Activated T-cell treated with anti-CD3 and anti-CD28 coated beads, Interleukin-2, amount 50 U/mL, for 48 hours (primary cell): ENCODE results near the gene STOM.

Experiments used
- DNase-seq, 2 experiments: peaks; one replicate each; pipeline ENCODE4 v3.0.0-alpha.2; 2020

STOM gene

DNA sequence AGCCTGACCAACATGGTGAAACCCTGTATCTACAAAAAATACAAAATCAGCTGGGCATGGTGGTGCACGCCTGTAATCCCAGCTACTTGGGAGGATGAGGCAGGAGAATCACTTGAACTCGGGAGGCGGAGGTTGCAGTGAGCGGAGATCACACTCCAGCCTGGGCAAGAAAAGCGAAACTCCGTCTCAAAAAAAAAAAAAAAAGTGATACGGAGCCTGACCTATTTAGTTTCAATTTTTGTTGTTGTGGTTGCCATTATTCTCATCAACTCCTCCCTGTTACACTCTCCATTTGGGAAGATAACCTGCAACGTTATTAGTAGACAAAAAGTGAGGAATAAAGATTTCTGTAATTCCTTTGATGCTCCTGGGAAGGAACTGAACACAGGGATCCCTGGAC, 1.3 kb downstream of the STOM start:
- peak in 1 of 2 experiments; percentile 24 for DNase-seq

DNA sequence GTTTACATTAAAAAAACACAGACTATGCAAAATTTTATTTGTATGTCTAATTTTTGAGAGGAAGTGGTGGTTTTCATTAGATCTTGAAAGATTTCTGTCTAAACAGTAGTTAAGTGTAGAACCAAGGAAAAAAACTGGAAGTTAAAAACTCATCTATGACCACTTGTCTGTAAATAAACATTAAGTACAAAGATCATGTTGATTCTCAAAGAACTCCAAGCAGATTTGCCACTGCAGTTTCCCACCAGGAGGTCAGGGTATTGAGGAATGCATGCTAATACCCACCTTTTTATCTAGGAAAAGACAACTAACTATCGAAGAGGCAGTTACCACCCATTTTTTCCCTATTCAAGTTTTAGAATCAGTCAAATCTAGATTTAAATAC, 1.9 kb downstream of the STOM start:
- no peak for DNase-seq

DNA sequence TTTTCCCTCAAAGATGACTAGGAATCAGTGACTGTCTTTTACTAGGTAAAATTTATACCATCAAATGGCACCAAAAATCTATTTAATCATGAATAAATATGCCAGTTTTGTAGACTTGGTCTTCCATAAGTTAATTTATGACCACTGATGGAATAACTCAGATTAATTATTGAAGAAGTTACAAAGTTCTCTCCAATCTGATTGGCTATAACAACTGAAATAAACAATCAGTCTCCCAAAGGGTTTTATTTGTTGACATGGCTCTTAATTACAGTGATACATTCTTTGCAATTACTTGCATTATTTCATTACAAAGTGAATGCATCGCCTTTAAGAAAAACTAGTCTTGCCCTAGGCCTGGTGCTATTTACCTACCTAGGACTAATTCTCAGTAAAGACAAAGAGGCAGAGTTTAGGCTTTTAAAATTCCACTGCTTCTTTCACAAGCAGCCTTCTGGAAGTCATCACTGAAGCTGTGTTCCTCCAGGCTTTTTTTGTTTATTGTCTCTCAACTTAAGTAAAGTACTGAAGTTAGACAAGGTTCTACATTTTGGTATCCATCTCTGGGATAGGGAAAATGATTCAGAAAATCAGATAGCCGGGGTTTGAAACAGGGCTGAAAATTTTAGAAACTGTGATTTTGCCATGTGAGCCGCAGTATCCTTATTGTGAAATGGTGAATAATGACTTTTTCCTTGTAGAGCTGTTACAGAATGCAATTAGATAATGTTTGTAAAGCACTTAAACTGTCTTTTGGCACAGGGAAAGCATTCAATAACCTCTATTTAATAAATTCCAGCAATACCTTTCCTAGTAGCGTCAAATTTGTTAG, 2.5 kb downstream of the STOM start:
- DNase-seq = no peak

DNA sequence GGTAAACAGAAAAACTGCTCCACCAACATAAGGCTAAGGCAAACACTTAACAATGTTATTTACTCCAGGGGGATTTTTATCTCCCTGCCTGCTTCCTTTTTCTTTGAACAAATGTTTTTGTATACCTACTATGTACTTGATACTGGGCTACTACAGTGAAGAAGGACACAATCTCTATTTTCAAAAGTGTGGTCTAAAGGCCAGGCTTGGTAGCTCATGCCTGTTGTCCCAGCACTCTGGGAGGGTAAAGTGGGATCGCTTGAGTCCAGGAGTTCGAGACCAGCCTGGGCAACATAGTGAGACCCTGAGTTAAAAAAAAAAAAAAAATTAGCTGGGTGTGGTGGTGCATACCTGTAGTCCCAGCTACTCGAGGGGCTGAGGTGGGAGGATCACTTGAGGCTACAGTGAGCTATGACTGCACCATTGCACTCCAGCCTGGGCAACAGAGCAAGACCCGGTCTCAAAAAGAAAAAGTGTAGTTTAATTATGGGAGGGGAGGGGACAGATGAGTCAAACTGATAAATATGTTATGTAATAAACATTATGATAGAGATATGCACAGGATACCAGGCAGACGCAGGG, 3.3 kb downstream of the STOM start:
- no peak for DNase-seq

DNA sequence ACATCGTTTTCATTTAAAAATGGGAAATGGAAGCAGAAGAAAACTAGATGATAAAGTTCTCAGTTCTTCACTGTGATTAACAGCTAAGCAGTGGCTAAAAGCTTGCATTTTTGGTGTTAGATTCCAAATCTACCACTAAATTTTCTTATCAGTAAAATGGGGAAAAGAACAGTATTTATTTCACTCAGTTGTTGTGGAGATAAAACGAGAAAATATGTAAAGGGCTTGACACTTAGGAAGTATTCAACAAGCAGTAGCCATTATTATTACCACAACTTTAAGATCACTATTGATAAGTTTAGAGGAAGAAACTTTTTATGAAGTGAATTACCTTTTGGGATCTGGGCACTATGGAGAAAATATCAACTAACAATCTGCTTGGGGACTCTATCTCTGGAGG, 4.5 kb downstream of the STOM start:
- no peak for DNase-seq

DNA sequence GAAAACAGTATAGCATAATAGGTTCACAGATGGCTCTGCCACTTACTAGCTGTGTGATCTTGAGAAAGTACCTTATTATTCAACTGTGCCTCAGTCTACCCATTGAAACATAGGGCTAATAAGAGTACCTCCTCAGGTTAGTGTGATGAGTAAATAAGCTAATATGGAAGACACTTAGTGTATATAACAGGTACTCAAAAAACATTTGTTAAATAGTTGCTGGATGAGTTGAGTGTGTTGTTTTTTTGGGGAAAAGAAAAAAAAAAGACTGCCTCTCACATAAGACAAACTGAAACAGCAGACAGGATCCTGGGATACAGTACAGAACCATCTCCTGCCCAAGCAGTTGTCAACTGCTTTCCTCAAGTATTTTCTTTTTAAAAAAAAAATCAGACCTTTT, 5.2 kb downstream of the STOM start:
- no peak for DNase-seq

DNA sequence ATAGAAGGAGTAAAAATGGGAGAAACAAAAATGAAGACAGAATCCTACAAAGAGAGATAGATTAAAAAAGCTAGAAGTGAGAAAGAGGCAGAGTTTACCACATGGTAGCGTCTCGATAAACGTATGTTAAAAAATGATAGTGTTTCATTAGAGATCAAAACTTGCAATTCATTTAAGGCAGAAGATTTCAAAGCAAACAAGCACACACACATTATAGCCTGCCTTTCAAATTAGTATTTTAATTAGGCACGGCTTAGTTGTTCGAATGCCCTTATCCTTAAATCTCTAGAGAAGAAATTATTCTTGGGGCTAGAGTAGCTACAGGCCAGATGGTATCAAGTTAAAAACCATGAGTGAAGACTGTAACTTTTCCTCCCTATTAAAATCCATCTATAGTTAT, 6.0 kb downstream of the STOM start:
- no peak for DNase-seq

DNA sequence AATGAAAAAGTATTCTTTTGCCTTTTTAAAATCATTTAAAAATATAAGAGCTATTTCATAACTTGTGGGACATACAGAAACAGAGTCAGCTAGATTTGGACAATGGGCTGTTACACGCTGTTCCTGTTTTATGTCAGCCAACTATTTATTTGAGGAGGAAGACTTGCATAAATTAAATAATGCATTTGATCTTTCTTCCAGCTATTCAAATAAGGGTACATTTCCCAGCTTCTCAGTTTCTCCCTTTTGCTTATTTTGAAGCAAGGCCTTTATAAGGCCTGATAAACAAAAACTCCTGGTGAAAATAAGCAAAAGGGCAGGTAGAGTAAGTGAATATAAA, 6.5 kb downstream of the STOM start:
- DNase-seq = no peak

DNA sequence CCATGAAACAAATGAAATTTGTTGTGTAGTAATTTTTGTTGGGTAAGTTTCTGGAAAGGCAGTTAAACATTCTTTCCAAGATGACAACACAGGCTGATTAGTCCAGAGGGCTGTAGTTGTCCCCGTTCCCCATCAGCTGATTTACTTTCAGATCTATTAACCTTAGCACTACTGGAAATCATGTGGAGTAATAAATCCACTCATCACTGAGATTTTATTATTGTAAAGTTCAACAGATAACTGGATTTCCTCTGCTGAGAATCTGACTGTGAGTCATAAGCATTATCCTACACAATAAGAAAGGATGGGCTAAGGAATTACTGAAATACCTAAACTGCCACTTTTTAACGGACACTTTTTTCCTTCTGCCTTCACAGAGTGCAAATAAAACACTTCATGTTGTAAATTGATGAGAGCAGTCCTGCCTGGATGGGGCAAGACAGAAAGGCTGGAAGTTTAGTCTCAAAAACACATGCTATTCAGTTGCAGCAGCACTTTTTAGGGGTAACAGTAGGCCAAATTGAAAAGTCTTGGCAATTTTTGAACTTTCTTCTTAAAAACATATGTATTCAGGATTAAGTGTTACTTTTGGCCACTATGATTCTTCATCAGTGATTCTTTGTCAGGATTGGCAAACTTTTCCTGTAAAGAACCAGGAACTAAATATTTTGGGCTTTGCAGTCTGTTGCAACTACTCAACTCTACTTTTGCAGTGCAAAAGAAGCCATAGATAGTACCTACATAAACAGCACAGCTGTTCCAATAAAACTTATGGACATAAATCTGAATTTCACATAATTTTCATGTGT, 7.0 kb downstream of the STOM start:
- DNase-seq = no peak

DNA sequence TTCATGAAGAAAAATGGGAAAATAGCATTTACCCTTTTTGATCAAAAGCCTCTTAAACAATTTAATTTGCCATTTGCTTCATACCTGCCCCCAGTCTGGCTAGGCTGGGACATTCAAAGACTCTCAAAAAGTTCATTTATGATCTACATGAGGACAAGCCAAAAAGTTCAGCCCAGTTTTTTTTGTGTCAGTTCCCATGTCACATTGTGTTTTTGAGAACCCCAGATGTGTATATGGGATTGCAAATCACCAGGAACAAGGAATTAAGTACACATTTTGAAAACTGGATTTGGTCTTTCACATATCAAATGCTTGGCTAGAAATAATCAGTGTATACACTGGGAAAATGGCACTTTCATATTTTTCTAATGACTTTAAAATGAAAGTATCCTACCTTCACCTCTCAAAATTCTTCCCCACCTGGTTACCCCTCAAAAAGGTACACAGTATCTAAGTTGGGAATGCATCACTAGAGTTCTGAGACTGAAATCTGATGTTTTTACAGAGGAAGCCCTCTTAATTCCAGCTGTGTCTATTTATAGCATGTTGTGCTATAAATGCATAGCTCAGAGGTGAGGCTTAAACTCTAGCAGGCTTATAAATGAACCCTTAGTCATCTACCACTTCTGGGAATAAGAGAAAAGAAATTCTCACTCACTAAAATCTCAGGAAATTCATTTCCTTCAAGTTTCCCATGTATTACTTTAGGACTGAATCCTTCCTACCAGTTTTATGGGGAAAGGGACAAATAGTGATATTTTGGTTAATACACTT, 9.3 kb downstream of the STOM start:
- DNase-seq = no peak

DNA sequence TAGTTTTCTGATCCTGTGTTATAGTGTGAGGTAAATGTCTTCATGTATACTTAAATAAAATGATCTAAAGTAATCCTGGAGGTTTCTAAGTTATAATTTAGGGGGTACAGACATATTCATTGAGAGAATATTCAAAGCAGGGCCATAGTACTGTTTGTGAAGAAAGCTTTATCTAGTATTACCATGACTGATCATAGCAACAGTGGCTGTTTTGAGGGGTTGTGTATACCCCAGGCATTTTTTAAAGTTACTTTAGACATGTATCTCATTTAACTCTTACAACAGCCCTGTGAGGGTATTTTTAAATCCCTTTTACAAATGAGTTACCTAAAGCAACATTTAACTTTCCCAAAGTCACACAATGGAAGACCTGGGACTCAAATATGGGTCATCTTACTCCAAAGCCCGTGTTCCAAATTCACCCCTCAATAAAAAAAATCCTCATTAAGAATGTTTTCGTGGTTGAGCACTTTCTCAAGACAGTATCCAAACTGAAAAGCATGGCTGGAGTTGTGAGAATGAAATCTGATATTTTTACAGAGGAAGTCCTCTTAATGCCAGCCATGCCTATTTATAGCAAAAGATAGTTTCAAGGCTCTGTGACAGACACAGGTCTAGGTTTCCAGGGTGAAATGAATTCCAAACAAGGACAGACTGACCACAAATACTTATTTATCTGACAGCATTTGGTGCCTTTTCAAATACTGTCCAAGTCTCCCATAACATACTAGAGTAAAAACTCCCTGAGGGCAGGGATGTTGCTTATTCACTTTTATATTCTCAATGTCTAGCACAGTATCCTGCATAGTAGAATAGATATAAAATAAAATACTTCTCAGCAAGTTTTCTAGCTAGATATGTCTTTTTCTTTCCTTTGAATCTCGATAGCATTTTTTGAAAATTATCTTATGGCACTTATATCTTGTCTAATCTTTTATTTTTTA, 10.4 kb downstream of the STOM start:
- no peak for DNase-seq

DNA sequence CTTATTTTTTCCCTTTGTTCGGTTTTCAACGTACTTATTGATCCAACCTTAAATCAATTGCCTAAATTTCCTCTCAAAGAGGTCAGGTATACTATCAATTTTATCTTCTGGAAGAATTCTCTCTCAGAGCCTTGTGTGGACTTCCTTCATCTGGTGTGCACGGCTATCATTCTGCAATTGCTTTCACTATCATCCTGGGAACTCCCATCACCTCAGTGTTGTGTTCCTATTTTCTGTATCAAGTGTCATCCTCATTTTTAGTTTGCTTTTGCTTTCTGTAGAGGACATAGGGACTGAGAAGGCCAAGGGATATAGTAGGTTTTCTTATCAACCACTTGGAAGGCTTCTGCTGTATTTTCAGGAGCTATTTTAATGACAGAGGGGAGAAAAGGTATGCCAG, 11.3 kb downstream of the STOM start:
- DNase-seq = no peak

DNA sequence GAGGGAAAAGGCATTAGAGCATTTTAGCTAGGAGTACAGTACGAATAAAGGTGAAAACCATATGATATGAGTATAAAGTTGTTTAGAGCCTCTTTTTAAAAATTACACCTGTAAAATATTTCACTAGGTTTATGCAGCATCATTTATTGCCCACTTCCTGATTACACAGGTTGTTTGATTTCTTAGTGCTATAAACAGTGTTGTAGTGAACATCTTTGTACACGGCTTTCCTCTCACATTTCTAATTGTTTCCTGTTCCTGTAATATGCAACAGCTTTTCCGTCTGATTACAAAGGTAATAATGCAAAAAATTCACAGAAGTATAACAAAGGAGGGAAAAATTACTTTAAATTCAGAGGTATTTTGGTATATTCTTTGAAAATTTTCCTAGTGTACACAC, 13.0 kb downstream of the STOM start:
- DNase-seq = no peak

DNA sequence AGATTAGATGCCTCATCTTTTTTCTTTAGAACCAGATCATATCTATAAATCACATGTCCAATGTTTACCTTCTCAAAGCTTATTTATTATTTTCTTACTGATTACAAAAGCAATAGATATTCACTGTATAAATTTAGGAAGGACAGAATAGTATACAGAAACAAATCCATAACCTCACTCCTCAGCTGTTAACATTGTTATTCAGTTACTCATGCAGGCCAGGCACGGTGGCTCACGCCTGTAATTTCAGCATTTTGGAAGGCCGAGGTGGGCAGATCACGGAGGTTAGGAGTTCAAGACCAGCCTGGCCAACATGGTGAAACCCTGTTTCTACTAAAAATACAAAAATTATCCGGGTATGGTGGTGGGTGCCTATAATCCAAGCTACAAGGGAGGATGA, 15.3 kb downstream of the STOM start:
- no peak for DNase-seq

DNA sequence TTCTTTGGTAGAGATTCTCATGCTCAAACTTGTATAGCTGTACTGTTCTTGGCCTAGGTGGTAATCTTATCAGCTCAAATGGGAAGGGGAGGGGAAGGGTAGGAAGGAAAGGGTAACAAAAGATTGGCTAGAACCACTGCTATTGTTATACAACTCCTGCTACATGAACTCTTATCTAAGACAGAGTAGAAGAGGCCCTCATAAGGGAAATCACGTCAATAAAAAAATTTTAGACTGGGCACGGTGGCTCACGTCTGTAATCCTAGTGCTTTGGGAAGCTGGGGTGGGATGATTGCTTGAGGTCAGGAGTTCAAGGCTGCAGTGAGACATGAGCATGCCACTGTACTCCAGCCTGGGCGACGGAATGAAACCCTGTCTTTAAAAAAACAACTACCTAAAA, 15.9 kb downstream of the STOM start:
- DNase-seq = no peak

DNA sequence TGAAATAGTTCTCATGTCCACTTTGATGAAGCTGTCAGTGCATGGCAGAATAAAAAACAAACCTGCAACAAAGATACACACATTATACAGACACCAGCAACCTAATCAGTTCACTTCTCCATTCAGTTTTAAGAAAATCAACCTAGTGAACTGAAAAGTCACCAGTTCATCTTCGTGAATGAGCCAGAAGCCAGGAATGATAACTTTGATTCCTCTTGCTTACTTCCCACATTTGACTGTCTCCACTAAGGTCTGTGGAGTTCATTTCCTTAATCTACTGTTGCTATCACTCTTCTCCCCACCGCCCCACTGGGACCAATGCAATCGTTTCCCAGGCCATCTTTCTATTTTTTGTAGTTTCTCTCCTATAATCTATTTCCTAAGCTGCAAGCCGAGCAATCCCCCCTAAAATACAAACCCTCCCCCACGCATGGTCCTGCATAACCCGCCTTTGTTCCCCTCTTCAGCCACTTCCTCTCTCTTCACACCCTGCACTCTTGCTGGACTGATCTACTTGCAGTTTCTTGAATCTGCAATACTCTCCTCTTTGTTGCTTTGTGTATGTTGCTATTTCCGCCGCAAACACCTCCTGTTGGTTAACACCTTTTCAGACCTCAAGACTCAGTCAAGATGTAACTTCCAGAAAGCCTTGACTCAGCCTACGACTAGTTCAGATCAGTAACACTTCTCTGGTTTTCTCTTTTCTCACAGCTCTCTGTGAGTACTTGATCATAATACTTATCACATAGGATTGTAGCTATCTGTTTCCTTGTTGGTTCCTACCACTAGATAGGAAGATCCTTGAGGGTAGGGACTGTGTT, 16.6 kb downstream of the STOM start:
- peak; percentile 34 to 55 for DNase-seq

DNA sequence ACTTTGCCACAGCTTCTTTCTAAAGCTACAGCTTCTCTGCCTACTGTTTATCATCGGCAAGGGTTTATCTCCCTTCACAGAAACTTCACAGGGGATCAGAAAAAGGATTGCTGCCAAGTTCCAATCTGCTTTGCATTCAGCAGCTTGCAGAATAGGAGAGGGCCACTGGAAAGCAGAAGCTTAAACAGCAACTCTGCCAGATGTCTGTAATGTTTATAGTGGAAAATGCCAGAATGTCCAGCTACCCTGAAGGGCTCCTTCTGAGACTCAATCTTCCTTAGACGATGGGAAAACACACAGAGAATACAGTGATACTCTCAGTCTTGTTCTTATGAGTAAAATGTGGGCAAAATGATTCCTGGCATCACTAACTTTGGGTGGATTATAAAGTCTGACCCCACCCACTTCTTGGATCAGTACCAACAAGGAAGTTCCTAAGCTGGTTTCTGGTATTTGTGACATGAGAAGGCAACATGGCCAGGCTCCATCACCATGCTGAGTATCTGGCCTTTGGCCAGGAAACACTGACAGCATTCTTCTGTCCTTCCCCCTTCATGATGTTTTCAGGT, 19.0 kb downstream of the STOM start:
- DNase-seq = no peak

DNA sequence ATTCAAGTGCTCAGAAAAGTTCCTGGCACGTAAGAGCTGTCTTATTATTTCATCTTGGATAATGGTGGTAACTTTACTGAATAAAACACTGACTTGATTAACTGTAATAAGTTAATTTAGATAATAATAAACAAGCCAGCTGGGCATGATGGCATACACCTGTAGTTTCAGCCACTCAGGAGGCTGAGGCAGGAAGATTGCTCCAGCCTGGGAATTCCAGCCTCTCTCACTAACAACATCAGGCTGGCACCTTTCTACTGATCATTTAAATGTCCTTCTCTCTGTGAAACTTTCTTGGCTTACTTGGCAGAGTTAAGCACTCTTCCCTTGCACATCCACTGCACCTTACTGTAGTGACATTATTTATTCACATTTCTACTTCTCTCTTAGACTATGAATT, 20.0 kb downstream of the STOM start:
- no peak for DNase-seq

DNA sequence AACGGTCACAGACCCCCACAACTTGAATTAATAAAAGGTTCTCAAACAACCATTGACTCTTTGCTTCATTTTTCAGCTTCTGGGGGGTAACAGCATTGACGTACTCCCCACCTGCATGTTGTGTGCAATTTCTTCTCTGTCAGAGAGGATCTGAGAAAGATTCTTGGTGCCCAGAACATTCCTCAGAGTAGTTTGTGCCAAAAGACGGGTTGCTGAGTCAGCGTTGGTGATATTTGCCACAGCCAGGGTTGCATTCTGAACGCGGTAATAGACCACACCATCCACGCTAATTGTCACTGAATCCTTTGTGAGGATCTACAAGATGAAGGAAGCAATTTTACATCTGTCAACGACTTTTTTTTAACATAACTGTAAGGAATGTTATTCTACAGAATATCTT, 21.0 kb downstream of the STOM start:
- no peak for DNase-seq

DNA sequence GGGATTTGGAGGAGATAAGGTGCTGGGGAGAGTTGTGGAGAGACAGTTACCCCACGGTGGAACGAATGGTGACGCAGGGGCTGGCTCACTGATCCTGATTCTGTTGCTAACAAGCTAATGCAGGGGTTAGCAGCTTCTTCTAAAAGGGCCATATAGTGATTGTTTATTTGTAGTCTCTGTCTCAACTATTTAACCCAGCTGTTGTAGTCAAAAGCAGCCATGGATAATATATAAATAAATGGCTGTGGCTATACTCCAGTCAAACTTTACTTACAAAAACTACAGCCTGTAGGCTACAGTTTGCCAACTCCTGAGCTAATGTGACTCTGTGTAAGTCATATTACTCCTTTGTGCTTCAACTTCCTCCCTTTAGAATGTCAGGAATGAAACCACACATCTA, 21.8 kb downstream of the STOM start:
- no peak for DNase-seq

DNA sequence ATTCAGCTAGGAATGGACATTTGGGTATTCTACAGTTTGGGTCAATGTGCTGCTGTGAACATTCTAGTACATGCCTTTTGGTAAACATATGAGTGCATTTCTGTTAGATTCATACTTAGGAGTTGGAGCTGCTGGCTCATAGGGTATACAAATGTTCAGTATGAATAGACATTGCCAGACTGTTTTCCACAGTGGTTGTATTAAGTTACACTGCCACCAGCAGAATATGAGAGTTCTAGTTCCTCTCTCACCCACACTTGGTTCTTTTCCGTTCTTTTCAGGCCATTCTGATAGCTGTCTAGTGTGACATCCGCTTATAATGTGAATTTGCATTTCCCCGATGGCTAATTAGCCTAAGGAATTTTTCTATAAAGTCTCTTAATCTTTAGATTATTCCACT, 25.0 kb downstream of the STOM start:
- DNase-seq = no peak
